Jurkat, Clone E6-1 (cell line): Measurements from ENCODE around the gene PDZRN3.

Source experiments
- DNase-seq: peaks from one replicate; pipeline ENCODE4 v3.0.0-alpha.2; 2011; ENCODE audit warnings: low read depth, low spot score
- H3K4me3 ChIP-seq: 2 replicates; pipeline ENCODE4 v1.5.1; 2011; ENCODE audit warnings: mild to moderate bottlenecking, low read length, control low read depth, moderate library complexity

Gene PDZRN3

DNA sequence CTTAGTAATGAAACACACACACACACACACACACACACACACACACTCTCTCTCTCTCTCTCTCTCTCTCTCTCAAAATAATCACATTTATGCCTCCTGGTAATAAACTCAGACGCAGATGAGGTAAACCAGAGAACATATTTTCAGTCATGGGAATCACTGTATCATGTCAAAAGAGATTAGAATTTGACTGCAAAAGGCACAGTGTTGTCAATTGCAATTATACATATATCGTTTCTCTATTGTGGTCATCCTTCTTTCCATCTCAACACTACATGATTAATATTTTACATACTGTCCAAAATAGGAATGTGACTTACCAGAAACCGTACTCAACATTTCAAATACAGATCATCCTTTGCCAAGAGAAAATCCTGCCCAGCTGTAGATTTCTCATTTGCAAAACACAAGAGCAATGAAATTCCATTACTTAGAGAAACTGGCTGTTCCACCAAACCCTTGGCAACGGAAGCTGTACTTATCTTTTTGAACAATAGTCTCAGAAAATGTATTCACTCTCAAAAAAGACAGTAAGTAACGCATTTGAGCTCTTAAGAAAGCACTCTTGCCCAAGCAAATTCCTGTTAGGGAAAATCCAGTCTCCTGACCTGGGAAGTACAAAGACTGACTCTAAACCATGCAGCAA lies 24.3 kb downstream of the PDZRN3 start:
- no peak overlapping the region for H3K4me3 ChIP-seq
- DNase-seq = no peak

DNA sequence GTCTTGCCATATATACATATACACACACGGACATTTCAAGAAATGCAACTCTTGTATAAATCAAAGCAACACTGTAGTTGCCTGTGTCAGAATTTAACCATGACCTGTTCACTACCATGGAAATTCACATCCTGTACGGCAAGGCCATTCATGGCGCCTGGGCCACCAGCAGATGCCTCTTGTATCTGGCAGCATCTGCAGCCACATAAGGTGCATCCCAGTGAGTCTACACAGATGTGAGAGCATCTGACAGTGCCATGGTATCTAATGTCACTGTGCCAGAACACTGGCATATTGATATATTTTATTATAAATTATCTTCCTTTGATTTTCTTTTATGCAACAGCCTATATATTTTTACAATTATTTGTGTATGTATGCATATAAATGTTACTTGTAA lies 25.1 kb downstream of the PDZRN3 start:
- no peak for DNase-seq
- H3K4me3 ChIP-seq = no peak overlapping the region

DNA sequence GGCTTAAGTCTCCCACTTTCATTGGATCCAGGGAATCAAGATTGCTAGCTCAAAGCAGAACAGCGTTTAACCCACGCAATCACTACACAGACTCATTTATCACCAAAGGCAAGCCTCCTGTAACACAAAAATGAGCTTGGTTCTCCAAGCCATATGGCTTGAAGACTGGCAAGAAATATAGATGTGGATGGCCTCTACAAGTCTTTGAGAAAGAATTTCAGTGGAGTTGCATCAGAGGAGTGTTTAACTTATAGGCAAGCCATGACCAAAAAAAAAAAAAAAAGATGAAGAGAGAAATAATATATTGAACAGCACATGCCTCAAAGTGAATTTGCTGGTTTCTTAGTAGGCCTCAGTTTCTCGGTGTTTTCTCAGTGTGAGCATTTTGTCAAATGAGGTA lies 27.3 kb downstream of the PDZRN3 start:
- DNase-seq = no peak
- H3K4me3 ChIP-seq = no peak overlapping the region

DNA sequence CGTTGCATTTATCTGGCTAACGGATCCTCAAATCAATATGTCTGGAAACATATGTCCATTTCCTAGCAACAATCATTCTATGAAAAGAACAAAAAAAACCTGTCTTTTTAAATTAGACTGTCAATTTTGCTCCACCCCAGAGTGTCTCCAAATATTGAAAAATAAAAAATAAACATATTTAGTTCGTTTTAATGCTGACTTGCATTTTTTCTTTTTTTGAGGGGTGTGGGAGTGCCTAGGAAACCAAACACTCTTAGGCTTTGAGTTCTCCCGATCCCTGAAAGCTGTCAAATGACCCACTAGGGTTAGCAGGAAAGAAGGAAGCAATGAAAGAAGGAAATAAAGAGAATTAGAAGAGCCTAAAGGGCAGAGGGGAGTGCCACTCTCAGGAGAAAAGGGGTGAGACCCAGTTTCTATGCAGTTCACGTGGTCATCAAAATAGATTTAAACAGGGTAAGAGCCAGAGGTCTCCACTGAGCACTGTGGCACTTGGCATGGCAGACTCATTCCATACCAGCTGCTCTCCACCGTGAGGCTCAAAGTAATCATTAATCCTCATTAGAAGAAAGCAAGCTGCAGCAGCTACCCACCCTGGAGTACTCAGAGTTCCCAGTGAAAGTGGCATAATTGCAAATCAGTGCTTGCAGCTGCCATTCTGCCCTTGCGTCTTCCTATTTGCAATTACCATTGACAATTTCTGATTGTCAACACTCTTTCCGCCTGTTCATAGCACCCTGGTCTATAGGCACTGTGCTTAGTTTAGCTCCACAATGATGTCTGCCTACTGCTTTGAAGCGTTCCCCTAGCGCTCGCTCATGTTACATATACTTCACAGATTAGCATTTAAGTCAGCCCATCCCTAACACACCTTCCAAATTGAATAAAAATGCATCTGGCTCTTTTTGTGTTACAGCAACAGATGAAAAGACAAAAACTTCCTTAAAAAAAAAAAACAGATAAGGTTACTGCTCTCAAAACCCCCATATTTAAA lies 32.3 kb downstream of the PDZRN3 start:
- no peak for DNase-seq
- H3K4me3 ChIP-seq = no peak overlapping the region

DNA sequence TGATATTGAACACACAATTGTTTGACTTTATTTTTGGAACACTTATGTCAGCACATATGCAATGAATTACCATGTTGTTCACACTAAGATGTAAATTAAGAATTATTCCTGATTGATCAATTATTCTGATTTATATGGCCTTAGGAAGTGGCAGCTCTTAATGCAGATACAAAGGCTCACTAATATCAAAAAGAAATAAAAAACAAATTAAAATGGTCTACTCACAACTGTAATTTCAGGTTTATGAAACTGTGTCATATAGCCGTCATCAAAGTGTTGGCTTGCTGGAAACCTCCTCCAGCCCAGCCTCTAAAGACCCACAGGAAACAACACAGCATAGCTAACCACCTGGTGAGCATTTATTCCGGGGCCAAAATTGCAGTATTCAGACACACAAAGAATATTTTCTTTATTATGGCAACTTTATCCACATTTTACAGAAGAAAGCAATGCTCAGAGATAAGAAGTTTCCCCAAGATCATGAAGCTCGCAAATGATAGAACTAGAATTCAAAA lies 33.4 kb downstream of the PDZRN3 start:
- DNase-seq = no peak
- H3K4me3 ChIP-seq = no peak overlapping the region

DNA sequence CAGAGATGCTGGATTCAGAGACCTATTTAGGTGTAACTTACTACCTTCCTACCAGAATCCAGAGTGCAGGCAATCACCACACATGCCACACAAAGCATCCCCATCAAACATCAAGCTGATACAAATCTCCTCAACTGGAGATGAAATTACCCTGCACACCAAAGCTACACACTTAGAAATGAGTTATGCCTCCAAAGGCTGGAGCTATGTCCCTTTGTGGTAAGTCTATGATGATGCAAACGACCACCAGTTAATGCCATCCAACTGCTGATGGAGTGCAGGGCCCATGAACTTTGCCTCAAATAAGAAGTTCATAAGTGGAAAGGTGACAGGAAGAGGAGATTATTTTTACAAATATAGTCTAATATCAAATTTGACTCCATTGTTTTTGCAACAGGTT lies 38.1 kb downstream of the PDZRN3 start:
- no peak for DNase-seq
- no peak overlapping the region for H3K4me3 ChIP-seq

DNA sequence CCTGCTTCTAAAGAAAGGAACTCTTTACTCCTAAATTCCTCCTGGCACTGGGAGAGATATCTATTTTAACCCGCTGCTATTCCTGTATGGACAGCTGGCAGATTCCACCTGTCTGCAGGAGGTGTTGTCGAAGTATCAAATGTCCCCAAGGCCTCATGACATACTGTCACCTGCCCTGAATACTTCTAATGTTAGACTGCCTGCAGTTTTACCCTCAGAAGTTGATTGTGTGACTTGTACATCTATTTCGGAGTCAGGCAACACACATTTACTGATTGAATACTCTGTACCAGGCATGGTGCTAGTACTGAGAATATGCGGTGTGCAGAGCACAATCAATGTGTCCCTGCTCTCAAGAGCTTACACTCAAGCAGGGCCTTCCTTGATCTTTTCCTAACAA lies 38.6 kb downstream of the PDZRN3 start:
- no peak for DNase-seq
- H3K4me3 ChIP-seq = no peak overlapping the region

DNA sequence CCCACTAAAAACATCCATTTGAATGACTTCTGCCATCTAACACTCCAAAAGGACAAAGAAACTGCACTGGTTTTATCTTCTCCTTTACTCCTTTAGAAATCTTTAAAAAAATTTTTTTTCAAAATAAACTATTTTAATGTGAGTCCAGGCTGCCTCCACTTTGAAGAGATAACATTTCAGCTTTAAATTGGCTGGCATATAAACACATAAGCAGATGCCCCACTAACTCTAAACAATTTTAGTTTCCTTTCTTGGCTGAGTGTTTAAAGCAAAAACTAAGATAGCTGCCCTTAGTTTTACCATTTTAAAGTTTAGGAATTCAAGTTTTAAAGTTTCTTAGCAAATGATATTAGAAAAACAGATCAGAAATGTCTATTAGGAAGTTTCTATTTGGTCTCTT lies 39.9 kb downstream of the PDZRN3 start:
- DNase-seq = no peak

DNA sequence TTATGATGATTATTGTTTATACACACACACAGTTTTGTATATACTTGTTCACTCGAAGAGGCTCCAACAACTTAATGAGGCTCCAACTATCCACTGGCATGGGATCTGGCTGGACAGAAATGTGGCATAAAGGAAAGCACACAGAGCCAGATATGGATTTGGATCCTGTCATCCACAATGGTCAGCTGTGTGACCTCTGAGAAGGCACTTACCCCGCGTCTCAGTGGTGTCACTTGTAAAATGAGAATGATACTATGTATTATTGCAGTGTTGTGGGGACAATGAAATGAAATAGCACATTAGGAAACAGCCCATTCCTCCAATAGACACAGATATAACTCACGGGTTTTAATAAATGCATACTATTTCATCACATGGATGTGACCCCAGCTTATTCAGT lies 42.2 kb downstream of the PDZRN3 start:
- DNase-seq = no peak
- no peak overlapping the region for H3K4me3 ChIP-seq

More for the DNA sequence above, 39.9 kb downstream of the PDZRN3 start:
- H3K4me3 ChIP-seq = no peak overlapping the region

DNA sequence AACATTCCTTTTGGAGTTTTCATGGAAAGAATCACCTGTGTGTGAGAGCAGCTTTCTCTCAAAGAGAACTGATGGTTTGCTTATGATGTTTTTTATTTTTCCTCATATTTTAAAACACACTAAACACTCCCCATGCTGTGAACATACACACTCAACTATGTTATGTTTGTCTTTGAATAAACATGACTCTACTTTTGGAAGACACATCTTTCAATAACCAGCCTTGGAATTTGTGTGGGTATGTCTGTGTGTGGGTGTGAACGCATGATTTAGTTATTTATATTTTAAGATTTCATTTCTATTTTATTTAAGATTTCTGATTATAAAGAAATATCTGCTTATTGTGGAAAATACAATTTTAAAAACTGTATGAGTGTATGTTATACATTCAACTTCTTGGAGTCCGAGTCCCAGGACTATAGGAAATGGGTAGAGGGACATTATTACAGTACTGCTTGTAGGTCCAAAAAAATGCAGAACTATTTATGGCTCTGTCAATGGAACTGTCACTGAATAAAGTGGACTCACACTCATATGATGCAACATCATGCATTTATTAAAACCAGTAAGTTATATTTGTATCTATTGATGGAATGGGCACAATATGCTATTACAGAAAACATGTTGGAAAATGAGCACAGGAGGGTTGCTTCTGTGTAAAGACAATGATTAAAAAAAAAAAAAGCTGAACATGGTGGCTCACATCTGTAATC lies 43.5 kb downstream of the PDZRN3 start:
- no peak overlapping the region for H3K4me3 ChIP-seq
- DNase-seq = no peak

DNA sequence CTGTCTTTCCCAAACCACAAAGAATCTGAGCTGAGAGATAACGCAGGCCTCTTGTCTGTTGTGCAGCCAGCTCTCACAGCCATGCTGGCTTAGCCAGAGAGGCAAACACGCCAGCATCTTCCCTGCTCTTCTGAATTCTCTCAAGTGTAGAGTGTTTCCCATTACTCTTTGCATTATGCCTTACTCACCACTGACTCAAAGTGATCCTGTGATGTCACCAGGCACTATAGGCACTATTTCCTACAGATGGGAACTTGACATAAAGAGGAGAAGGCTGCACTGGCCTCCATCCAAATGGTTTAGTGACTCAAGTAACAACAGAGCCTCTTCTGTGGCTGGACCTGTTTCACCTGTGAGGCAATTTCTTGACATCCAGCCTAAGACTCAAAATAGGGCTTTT lies 44.4 kb downstream of the PDZRN3 start:
- no peak overlapping the region for H3K4me3 ChIP-seq
- no peak for DNase-seq

DNA sequence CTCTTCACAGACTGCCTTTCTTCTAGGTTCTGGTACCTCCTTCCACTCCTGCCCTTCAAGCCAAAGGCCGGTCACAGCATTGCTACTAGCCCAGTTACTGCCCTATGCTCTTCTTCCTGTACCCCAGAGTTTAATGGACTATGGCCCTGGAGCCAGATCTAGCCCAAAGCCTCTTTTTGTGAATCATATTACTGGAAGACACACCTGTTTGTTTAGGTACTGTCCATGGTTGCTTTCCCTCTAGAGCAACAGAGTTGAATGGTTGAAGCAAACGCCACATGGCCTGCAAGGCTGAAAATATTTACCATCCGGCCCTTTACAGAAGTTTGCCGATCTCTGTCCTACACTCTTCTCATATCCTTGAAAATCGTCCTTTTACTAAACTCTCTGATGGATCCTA lies 47.0 kb downstream of the PDZRN3 start:
- DNase-seq = no peak
- H3K4me3 ChIP-seq = no peak overlapping the region

DNA sequence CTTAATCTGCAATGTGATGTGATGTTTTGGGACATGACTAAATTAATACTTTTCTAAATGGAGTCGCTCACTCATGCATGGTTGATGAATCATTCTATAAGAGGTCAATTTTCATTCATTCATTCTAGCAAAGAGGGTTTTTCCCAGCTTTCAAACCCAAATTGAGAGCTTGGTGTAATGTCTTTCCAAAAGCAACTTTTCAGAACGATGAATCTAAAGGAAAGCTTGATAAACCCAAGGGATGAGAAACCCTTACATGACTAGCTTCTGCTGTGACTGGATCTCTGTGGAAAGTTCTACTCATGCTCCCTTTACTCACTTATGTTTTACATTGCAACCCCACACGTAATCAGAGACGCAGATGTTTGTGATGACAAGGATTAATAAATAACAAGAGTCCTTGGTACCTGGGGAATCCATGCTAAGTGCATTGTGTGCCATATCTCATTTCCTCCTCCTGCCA lies 47.7 kb downstream of the PDZRN3 start:
- no peak overlapping the region for H3K4me3 ChIP-seq
- no peak for DNase-seq

DNA sequence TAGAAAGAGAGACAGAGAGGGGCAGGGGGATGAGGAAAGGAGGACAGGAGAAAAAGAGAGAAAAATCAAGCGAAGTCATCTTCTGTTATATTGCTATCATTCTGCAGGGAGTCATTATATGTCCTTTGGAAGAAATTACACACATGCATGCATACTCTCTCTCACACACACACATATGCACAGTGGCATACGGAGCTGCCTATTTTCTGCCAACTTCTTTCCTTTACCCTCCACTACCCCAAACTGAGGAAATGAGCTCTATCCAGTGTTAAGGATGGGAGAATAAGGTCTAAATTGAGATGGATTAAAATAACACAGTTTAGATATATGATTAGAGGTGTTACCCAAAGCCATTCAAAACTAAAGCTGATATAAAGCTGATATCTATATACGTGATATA lies 48.8 kb downstream of the PDZRN3 start:
- DNase-seq = no peak
- no peak overlapping the region for H3K4me3 ChIP-seq

DNA sequence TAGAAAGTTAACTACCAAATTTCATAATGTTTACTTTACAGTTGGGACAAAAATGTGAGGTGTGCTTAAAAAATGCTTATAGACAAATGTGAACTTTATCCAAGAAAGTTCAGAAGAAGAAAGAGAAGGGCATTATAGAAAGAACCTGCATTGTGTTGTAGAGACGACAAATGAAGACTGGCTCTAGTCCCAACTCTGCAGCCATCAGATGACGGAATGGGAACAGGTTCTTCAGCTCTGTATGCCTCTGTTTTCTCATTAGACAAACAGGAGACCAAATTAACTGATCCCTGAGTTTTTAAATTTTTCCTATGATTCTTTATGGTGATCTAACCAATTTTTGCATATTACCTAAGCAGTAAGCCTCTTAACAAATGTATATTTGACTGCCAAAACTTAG lies 49.2 kb downstream of the PDZRN3 start:
- no peak for DNase-seq
- no peak overlapping the region for H3K4me3 ChIP-seq

DNA sequence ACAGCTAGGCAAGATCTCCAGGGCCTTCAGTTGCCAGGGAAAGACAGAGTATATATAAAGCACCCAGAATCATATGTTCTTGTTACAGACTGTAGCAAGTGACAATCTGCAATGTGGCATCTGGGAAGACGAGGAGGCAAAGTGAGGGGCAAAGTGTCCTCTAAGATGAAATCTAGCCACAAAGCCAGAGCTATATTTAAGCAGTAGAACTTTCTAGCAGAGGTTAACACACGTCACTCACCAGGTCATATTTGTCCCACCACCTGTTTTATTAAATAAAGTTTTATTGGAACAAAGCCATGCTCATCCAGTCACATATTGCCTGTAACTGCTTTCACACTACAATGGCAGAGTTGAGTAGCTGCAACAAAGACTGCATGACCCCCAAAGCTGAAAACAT lies 51.5 kb downstream of the PDZRN3 start:
- DNase-seq = no peak
- no peak overlapping the region for H3K4me3 ChIP-seq

DNA sequence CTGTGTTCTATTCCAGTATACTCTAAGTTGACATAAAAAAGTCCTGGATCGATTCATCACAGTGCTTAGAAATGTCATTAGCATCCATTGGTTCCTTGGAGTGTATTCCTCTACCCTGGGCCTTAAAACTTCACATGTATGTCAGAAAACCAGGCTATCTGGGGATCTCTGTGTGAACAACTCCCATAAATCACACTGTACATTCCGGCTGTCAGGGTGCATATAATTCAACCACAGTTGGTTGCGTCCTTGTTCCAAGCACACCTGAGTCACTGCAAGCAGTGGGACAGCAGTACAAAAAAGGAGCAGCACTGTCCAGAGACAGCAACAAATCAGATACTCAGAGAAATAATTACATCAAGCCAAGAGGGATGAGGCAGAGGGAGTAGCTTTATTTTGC lies 52.4 kb downstream of the PDZRN3 start:
- no peak for DNase-seq
- no peak overlapping the region for H3K4me3 ChIP-seq

DNA sequence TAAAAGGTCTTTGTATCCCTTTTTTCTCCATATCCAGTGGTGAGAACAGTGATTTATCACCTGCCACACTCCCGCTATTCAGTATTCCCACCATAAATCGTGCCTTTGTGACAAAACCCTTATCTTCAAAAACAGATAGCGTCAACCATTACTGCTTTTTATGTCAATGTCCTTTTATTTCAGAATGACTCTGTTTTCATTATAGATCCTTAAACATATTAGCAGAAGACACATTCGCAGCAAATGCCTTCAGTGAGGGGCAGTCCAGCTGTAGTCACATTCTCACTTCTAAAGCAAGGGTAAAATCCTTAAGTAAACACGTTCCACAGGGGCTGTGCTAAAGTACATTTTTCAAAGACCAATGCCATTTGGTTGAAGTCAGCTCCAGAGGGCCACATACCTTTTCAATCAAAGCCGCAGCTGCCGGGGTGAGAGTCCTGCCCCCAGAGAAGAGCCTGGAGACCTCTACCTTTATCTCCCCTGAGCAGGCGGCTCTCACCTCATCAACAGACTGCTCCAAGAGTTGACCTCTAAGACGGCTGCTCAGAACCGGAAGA lies 53.4 kb downstream of the PDZRN3 start:
- DNase-seq = no peak

DNA sequence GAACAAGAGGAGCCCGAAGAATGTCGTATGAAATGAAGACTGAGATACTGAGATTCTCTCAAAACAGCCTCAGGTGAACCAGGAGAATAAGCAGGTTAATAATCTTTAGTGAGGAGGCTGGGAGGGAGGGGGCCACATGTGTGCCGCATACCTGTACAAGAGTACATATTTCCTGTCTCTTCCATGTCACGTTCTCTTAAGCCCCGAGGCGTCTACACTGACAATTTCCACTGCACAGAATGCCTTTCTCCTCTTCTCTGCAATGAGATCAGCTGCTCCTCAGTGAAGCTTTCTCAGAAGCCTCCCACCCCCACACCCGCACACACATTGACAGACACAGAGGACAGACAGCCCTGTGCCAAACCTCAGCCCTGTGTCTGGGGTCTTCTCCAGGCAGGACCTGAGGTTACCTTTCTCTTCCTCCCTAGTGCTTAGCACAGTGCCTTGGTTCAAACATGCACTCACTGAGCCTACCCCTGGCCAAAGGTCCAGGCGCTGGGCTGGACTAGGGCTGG lies 55.4 kb downstream of the PDZRN3 start:
- no peak for DNase-seq
- no peak overlapping the region for H3K4me3 ChIP-seq

More for the DNA sequence above, 53.4 kb downstream of the PDZRN3 start:
- no peak overlapping the region for H3K4me3 ChIP-seq
